HG03469 (cell line): ENCODE data around the gene CABP7.

Experiments
- ATAC-seq: cut with Tn5 transposase; IDR thresholded peaks from one replicate; pipeline ENCODE4 v1.9.1; 2021; ENCODE audit warnings: mild to moderate bottlenecking, moderate library complexity, moderate number of reproducible peaks; ENCODE audit not compliant: unreplicated experiment

The CABP7 gene

GRCh38 chr22:29769723-29770321 is 50.0 kb downstream of the CABP7 start:
- no peak for ATAC-seq

GRCh38 chr22:29772170-29772641 is 52.4 kb downstream of the CABP7 start:
- ATAC-seq = no peak

- ATAC-seq = no peak
Observed at GRCh38 chr22:29773233-29773632, 53.4 kb downstream of the CABP7 start.

GRCh38 chr22:29780220-29780619 is 60.4 kb downstream of the CABP7 start:
- ATAC-seq = no peak

GRCh38 chr22:29780748-29781676 is 61.2 kb downstream of the CABP7 start:
- no peak for ATAC-seq
